Esophagus squamous epithelium (tissue), 5 donors: ENCODE results near the gene HBD. TPM values are rescaled to one million over a fixed set of nuclear protein-coding genes. Genes with fewer than 3 reads are reported as not detected.

Experiments used
- DNase-seq: peaks from one replicate; lab custom pipeline; 2025; lab: John Stamatoyannopoulos, UW
- H3K27ac ChIP-seq, 4 donors: fragments of 200-600 bp; sonication (generic); one replicate each; pipeline ENCODE4 v1.5.1; 2016 to 2019; ENCODE audit warnings: mild to moderate bottlenecking in 1 of 4
- H3K27me3 ChIP-seq, 4 donors: fragments of 200-600 bp; sonication (generic); 1 replicate in 3 of 4; 2 replicates in 1 of 4; pipeline versions ENCODE4 v1.5.1 to v1.6.0; 2017 to 2021; ENCODE audit warnings: antibody characterized with exemption in 1 of 4
- H3K36me3 ChIP-seq, 3 donors: fragments of 200-600 bp; sonication (generic); one replicate each; pipeline ENCODE4 v1.5.1; 2016 to 2019
- H3K4me1 ChIP-seq, 3 donors: fragments of 200-600 bp; sonication (generic); one replicate each; pipeline ENCODE4 v1.5.1; 2017 to 2019
- H3K4me3 ChIP-seq, 4 donors: fragments of 200-600 bp; sonication (generic); 1 replicate in 3 of 4; 2 replicates in 1 of 4; pipeline ENCODE4 v1.5.1; 2016 to 2019; ENCODE audit warnings: mild to moderate bottlenecking in 2 of 4, moderate library complexity in 1 of 4
- H3K9me3 ChIP-seq, 3 donors: fragments of 200-600 bp; sonication (generic); one replicate each; pipeline ENCODE4 v1.5.1; 2016 to 2019
- POLR2A ChIP-seq, 4 donors: fragments of 450-650 bp; IDR thresholded peaks; one replicate each; pipeline ENCODE4 v1.6.1; 2017; ENCODE audit warnings: antibody characterized with exemption in 4 of 4, mild to moderate bottlenecking in 4 of 4, moderate library complexity in 3 of 4
- WGBS, 2 donors: methylation state at CpG; one replicate each; pipeline ENCODE4 v1.1.5; 2018; 5-methylcytosine and 5-hydroxymethylcytosine counted together
- intact Hi-C: fragments of 100-400 bp; cut with DNase I; formaldehyde crosslinking; loops from one replicate; pipeline ENCODE4 v1.15.0; 2022
- total RNA-seq, 4 donors: library from RNA; depleted of rRNA; stranded (reverse); fragments of >200 nt; gene quantifications; one replicate each; pipeline ENCODE4 v1.1.0, GENCODE V29; 2016
- TF ChIP-seq, protein P1 (sequence below), 6 experiments: fragments of 450-650 bp in 4 of 6; fragments of 200-600 bp in 2 of 6; sonication (generic) in 2 of 6; IDR thresholded peaks; one replicate each; pipeline ENCODE4 v1.5.1; 2016 to 2019; ENCODE audit warnings: antibody characterized with exemption in 6 of 6, mild to moderate bottlenecking in 4 of 6, moderate library complexity in 4 of 6
- donor health status: DM: yes; HTN: yes; CAD: no.

HBD gene
- total RNA-seq, 4 donors from 2014 or later: not detected

DNA sequence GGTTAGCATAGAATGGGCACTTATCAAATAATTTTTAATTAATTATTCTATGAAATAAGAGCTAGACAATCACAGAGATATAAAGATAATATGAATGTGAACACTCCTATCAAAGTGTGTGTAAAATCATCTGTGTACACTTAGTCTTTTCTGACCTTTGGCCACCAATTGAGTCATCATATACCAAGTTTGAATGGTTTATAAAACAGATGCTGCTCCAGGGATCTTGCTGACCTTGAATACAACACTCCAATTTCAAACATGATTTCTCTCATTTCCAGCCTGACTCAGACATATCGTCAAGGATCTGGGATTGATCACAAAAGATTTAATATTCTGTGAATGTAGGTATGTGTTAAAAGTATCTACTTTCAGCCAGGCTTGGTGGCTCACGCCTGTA, 30.9 kb downstream of the HBD start:
- TF ChIP-seq, protein P1, sequence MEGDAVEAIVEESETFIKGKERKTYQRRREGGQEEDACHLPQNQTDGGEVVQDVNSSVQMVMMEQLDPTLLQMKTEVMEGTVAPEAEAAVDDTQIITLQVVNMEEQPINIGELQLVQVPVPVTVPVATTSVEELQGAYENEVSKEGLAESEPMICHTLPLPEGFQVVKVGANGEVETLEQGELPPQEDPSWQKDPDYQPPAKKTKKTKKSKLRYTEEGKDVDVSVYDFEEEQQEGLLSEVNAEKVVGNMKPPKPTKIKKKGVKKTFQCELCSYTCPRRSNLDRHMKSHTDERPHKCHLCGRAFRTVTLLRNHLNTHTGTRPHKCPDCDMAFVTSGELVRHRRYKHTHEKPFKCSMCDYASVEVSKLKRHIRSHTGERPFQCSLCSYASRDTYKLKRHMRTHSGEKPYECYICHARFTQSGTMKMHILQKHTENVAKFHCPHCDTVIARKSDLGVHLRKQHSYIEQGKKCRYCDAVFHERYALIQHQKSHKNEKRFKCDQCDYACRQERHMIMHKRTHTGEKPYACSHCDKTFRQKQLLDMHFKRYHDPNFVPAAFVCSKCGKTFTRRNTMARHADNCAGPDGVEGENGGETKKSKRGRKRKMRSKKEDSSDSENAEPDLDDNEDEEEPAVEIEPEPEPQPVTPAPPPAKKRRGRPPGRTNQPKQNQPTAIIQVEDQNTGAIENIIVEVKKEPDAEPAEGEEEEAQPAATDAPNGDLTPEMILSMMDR (IDR thresholded peaks at IDR 0.05): no peak
- no peak for TF ChIP-seq POLR2A (IDR thresholded peaks at IDR 0.05)
- no peaks in the 10 kb centered on the region for H3K9me3 ChIP-seq
- no peaks in the 10 kb centered on the region for H3K4me1 ChIP-seq
- H3K36me3 ChIP-seq: no peaks in the 10 kb centered on the region
- no peak overlapping the region for H3K4me3 ChIP-seq
- H3K27ac ChIP-seq: no peak overlapping the region
- 80 to 82% methylated on average over 2 of the region's 2 CpGs for WGBS, 2 donors
- intact Hi-C loops: no loop called here
- H3K27me3 ChIP-seq: no peaks in the 10 kb centered on the region
- DNase-seq: no peak

DNA sequence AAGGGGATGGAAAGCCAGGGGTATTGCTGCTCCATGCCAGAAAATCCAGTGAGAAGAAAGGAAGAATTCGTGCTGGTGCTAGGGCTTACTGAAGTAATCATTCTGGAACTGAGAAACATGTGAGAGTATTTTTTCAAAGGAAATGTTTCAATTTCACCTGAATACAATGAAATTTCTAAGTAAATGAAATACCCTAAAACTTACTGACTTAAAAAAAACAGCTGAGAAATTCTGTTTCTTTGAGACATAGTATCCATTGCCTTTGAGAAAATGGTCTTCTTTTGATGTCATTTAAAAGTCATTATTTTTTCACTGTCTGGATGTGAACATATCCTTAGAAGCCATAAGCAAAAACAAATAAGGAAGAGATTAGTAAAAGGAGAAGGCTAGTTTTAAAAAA, 33.7 kb downstream of the HBD start, which contains the start of gene OR51V1:
TSS of gene OR51V1 (minus strand) at position 101 of the 400 bp plus-strand sequence. CDS start at position 101, 0 bp downstream.
- Histone ChIP-seq H3K4me3 (no peak within 1 kb of the TSS), H3K27ac (no peak within 1 kb of the TSS), H3K4me1 (no peaks in the 10 kb centered on the region), H3K36me3 (no peaks in the 10 kb centered on the region), H3K9me3 (no peaks in the 10 kb centered on the region), H3K27me3 (no peaks in the 10 kb centered on the region)
- no peak for DNase-seq
- 43 to 44% methylated on average over 1 of the region's 1 CpG for WGBS, 2 donors
- intact Hi-C loops: no loop called here
- TF ChIP-seq, protein P1 (IDR thresholded peaks at IDR 0.05): no peak
- no peak for TF ChIP-seq POLR2A (IDR thresholded peaks at IDR 0.05)

DNA sequence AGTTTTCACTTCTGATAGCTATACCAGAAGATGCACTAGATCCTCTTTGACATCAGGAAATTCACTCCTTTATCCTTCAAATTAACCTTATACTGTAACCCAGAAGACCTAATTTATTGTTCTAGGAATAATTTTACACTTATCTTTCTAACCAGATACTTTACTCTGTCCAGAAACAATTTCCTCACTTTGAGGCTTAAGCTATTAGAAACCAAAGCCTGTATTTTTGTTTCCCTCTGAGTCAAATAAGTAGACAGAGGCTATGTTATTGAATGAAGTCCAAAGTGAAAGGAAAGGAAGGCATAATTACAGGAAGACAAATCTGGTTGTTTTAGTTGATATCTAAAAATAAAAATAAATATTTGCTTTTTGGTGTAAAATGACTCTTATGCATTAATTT, 36.0 kb downstream of the HBD start:
- Histone ChIP-seq H3K27me3 (no peaks in the 10 kb centered on the region), H3K27ac (no peak overlapping the region), H3K4me1 (no peaks in the 10 kb centered on the region), H3K4me3 (no peak overlapping the region), H3K9me3 (no peaks in the 10 kb centered on the region), H3K36me3 (no peaks in the 10 kb centered on the region)
- intact Hi-C loops: no loop called here
- no peak for DNase-seq
- no peak for TF ChIP-seq POLR2A (IDR thresholded peaks at IDR 0.05)
- TF ChIP-seq, protein P1 (IDR thresholded peaks at IDR 0.05): no peak

DNA sequence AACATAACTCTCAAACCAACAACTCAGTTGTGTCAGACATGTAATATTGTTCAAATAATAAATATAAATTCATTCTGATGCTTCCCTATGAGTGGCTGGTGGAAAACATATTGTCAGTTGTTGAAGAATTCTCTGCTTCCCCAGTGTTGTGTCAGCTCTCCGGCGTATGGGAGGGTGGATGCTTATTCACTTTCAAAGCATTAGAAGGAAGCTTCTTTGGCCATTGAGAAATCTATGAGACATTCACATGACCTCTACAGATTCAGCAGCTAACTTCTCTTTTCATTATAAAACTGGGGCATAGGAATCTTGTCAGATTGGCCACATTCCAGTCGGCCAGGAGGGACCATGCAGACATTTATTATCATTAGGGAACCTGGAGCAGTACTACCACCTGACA, 36.7 kb downstream of the HBD start:
- Histone ChIP-seq H3K9me3 (no peaks in the 10 kb centered on the region), H3K36me3 (no peaks in the 10 kb centered on the region), H3K4me1 (no peaks in the 10 kb centered on the region), H3K27ac (no peak overlapping the region), H3K27me3 (no peaks in the 10 kb centered on the region), H3K4me3 (no peak overlapping the region)
- intact Hi-C loops: no loop called here
- TF ChIP-seq, protein P1 (IDR thresholded peaks at IDR 0.05): no peak
- TF ChIP-seq POLR2A (IDR thresholded peaks at IDR 0.05): no peak
- WGBS, 2 donors: 63 to 67% methylated on average over 3 of the region's 3 CpGs
- no peak for DNase-seq

DNA sequence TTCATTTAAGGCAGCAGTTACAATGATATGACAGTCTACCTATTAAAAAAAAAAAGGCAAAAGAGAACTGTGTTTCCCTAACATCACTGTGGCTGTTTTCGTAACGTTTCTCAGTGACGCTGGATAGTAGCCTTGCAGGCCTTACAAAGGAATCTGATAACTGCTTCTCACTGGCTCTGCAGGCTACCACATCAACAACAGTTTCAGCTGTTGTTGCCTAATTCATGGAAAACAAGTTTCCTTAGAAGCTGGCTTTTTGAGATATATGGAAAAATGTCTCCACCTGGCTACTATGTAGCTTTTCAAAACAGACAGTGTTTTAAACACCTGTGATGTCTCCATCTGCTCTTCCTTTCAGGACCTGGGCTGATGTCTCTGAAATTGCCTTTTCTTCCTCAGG, 37.6 kb downstream of the HBD start:
- no peak overlapping the region for H3K27ac ChIP-seq
- 60 to 73% methylated on average over 3 of the region's 3 CpGs for WGBS, 2 donors
- TF ChIP-seq, protein P1 (IDR thresholded peaks at IDR 0.05): no peak
- no peak for TF ChIP-seq POLR2A (IDR thresholded peaks at IDR 0.05)
- no peaks in the 10 kb centered on the region for H3K36me3 ChIP-seq
- DNase-seq: no peak
- H3K9me3 ChIP-seq: no peaks in the 10 kb centered on the region
- H3K4me1 ChIP-seq: no peaks in the 10 kb centered on the region
- H3K4me3 ChIP-seq: no peak overlapping the region
- intact Hi-C loops: no loop called here
- no peaks in the 10 kb centered on the region for H3K27me3 ChIP-seq
